Peyer's patch (tissue), 4 donors: Measurements from ENCODE around the gene ADAMTS2. TPM values are rescaled to one million over a fixed set of nuclear protein-coding genes. Genes with fewer than 3 reads are reported as not detected.
A peak's percentile ranks its signal among the peaks of the same experiment; 100 is the strongest.

Source experiments
- DNase-seq, 3 donors: peaks; one replicate each; pipeline ENCODE4 v3.0.0-alpha.2; 2017 to 2019
- H3K27ac ChIP-seq, 4 donors: fragments of 200-600 bp; sonication (generic); one replicate each; pipeline ENCODE4 v1.5.1; 2016 to 2019
- H3K27me3 ChIP-seq, 2 donors: fragments of 200-600 bp; sonication (generic); one replicate each; pipeline ENCODE4 v1.5.1; 2019
- H3K36me3 ChIP-seq, 3 donors: fragments of 200-600 bp; sonication (generic); one replicate each; pipeline ENCODE4 v1.5.1; 2016 to 2019
- H3K4me1 ChIP-seq, 4 donors: fragments of 200-600 bp; sonication (generic); one replicate each; pipeline ENCODE4 v1.5.1; 2016 to 2019
- H3K4me3 ChIP-seq, 4 donors: fragments of 200-600 bp; sonication (generic); 1 replicate in 3 of 4; 2 replicates in 1 of 4; pipeline ENCODE4 v1.5.1; 2016 to 2019; ENCODE audit warnings: mild to moderate bottlenecking in 1 of 4
- H3K9me3 ChIP-seq, 4 donors: fragments of 200-600 bp; sonication (generic); one replicate each; pipeline ENCODE4 v1.5.1; 2016 to 2019; ENCODE audit warnings: mild to moderate bottlenecking in 1 of 4
- POLR2A ChIP-seq, 2 donors: fragments of 450-650 bp; IDR thresholded peaks; one replicate each; pipeline ENCODE4 v1.5.1; 2017; ENCODE audit warnings: antibody characterized with exemption in 2 of 2, mild to moderate bottlenecking in 2 of 2, moderate library complexity in 2 of 2
- total RNA-seq, 4 donors: library from RNA; depleted of rRNA; stranded (reverse); fragments of >200 nt; gene quantifications; one replicate each; pipeline ENCODE4 v1.1.0, GENCODE V29; 2016
- TF ChIP-seq, protein P1 (sequence below), 6 experiments: fragments of 450-650 bp in 4 of 6; fragments of 200-600 bp in 2 of 6; sonication (generic) in 1 of 6; IDR thresholded peaks; one replicate each; pipeline ENCODE4 v1.5.1; 2017 to 2019; ENCODE audit warnings: antibody characterized with exemption in 6 of 6, mild to moderate bottlenecking in 3 of 6, moderate library complexity in 1 of 6

The ADAMTS2 gene
- total RNA-seq, 4 donors from 2014 or later = 5.3 to 90.0 (median 9.5) TPM

DNA sequence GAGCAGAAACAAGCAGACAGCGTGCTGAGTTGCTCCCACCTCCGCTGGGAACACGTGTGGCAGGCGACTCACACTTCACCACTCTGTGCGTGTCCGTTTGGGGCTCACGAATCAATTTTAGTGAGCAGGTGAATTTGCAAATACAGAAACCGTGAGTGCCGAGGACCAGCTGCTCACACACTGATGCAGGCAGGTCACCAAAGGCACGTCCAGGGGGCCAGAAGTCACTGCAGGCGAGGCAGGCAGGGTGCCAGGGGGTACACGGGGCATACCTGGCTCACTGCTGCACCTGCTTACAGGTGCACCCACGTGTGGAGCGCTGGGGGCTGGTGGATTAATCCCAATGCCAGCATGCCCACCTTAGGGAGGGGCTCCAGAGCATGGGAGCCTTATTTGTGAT, 216.3 kb downstream of the ADAMTS2 start:
- TF ChIP-seq, protein P1, sequence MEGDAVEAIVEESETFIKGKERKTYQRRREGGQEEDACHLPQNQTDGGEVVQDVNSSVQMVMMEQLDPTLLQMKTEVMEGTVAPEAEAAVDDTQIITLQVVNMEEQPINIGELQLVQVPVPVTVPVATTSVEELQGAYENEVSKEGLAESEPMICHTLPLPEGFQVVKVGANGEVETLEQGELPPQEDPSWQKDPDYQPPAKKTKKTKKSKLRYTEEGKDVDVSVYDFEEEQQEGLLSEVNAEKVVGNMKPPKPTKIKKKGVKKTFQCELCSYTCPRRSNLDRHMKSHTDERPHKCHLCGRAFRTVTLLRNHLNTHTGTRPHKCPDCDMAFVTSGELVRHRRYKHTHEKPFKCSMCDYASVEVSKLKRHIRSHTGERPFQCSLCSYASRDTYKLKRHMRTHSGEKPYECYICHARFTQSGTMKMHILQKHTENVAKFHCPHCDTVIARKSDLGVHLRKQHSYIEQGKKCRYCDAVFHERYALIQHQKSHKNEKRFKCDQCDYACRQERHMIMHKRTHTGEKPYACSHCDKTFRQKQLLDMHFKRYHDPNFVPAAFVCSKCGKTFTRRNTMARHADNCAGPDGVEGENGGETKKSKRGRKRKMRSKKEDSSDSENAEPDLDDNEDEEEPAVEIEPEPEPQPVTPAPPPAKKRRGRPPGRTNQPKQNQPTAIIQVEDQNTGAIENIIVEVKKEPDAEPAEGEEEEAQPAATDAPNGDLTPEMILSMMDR (IDR thresholded peaks at IDR 0.05) = no peak
- TF ChIP-seq POLR2A (IDR thresholded peaks at IDR 0.05) = no peak
- Histone ChIP-seq H3K36me3 (no peaks in the 10 kb centered on the region), H3K27me3 (no peaks in the 10 kb centered on the region), H3K4me3 (no peak overlapping the region), H3K27ac (no peak overlapping the region), H3K4me1 (no peaks in the 10 kb centered on the region), H3K9me3 (no peaks in the 10 kb centered on the region)
- DNase-seq = peak in 1 of 3 donors; percentile 28

DNA sequence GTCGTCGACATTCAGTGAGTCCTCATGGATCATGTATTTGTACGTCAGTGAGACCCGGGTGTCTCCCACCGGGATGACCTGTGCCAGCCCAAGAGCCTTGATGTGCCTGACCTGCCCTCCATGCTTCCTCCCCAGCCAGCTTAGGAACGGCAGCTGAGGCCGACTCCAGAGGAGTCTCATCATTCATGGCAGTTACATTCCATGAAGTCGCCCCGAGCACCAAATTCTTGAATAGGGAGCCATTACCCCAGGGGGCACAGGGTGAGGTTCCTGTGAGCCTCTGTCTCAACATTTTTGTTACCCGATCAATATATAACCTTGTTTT, 217.3 kb downstream of the ADAMTS2 start:
- no peaks in the 10 kb centered on the region for H3K36me3 ChIP-seq
- no peak overlapping the region for H3K4me3 ChIP-seq
- H3K4me1 ChIP-seq = no peaks in the 10 kb centered on the region
- TF ChIP-seq, protein P1 (IDR thresholded peaks at IDR 0.05) = no peak
- TF ChIP-seq POLR2A (IDR thresholded peaks at IDR 0.05) = no peak
- no peaks in the 10 kb centered on the region for H3K27me3 ChIP-seq
- peak in 2 of 3 donors; percentile 28 to 29 for DNase-seq
- no peak overlapping the region for H3K27ac ChIP-seq
- no peaks in the 10 kb centered on the region for H3K9me3 ChIP-seq

DNA sequence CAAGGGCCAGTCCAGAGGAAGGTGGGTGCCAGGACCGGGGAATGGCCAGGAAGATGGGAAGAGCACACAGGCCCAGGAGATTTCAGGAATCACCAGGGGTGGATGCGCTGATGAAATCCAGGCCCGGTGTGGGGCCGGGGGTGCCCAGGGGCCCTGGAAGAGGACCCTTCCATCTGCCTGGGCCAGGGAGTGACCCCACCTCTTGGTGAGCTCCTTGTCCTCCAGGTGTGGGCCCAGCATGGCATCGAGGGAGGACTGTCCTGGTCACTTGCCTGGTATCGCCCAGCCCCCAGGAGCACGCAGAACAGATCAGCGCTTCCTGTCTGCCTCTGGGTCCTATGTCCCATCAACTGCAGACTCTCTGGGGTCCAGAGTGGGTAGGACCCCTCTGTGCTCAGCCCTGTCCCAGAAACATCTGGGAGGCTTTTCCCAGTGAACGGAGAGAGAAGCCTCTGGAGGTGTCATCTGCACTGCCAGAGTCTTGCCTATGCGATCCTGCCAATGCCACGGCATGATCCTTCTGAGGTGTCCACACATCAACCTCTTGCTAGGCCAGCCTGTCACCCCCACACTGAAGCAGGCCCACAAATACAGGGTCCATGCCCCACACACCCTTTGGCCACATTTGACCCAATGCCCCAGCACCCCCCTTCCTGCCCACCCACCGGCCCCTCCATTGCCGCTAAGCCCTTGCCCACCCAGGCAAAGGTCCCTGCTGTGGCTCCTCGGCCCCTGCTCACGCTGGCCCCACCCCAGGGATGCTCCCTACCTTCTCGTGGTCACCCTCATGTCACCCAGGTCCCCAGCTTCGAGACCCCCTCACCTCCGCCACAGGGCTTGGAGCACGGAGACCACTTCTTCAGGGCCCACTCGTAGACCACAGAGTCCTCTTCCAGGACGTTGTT, 217.9 kb downstream of the ADAMTS2 start:
- peak in 2 of 3 donors; percentile 22 to 31 for DNase-seq
- H3K4me3 ChIP-seq = no peak overlapping the region
- H3K27ac ChIP-seq = no peak overlapping the region
- no peaks in the 10 kb centered on the region for H3K27me3 ChIP-seq
- H3K9me3 ChIP-seq = peaks cover 0 to 5% (median 0%) of the 10 kb centered on the region in 4 donors
- no peaks in the 10 kb centered on the region for H3K4me1 ChIP-seq
- no peaks in the 10 kb centered on the region for H3K36me3 ChIP-seq
- no peak for TF ChIP-seq POLR2A (IDR thresholded peaks at IDR 0.05)
- TF ChIP-seq, protein P1 (IDR thresholded peaks at IDR 0.05) = no peak

DNA sequence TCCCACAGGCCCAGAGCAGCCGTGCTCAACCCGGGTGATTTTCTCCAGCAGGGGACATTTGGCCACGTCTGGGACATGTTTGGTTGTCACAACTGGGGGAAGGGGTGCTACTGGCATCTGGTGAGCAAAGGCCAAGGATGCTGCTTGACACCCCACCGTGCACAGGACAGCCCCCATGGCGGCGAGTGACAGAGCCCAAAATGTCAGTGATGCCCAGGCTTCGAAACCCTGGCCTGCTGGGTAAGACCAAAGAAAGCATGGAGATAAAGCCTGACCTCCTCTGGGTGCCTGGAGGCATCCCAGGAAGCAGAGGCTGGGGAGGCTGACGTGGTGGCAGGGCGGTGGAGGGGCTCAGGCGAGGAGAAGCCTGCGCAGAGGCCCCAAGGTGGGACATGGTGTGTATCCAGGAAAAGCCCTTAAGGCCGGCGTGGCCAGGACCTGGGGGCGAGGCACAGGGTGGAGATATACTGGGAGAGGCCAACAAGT, 218.7 kb downstream of the ADAMTS2 start:
- no peak overlapping the region for H3K27ac ChIP-seq
- H3K27me3 ChIP-seq = no peaks in the 10 kb centered on the region
- TF ChIP-seq, protein P1 (IDR thresholded peaks at IDR 0.05) = no peak
- TF ChIP-seq POLR2A (IDR thresholded peaks at IDR 0.05) = no peak
- no peaks in the 10 kb centered on the region for H3K36me3 ChIP-seq
- H3K4me3 ChIP-seq = no peak overlapping the region
- DNase-seq = peak in 2 of 3 donors; percentile 23 to 35
- H3K4me1 ChIP-seq = no peaks in the 10 kb centered on the region
- H3K9me3 ChIP-seq = peaks cover 0 to 8% (median 0%) of the 10 kb centered on the region in 4 donors

DNA sequence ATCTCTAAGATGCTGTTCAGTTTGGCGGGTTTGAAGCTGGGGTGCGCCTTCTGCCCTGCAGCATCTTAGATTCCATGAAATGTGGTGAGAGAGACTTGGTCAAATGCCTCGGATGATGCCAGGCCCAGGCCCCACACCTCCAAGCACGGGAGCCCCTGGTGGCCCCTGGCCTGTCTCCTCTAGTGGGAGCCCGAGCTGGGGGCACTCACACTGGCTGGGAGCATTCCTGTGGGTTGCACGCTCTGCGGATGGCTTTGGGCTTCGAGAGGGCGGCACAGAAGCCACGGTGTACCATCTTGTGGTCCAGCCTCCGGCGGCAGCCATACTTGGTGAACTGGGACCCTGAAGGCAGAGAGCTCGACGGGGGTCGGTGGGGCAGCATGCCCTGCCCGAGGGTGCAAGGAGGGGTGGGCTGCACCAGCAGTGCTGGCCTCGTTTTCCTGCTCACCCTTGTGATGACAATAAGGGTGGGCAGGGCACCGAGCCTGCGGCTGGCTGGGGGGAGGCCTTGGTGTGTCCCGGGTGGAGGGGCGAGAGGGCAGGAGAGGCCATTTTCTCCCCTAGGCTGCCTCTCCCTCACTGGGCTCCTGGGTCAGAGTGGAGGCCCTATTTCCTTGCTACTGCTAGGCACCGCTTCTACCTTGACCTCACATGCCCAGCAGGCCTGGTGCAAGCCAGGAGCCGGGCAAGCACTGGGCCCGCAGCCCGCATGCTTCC, 219.3 kb downstream of the ADAMTS2 start:
- H3K9me3 ChIP-seq = peaks cover 0 to 14% (median 2%) of the 10 kb centered on the region in 4 donors
- no peak overlapping the region for H3K4me3 ChIP-seq
- no peaks in the 10 kb centered on the region for H3K4me1 ChIP-seq
- no peak overlapping the region for H3K27ac ChIP-seq
- TF ChIP-seq POLR2A (IDR thresholded peaks at IDR 0.05) = no peak
- TF ChIP-seq, protein P1 (IDR thresholded peaks at IDR 0.05) = no peak
- DNase-seq = peak in 1 of 3 donors; percentile 34
- H3K27me3 ChIP-seq = no peaks in the 10 kb centered on the region
- no peaks in the 10 kb centered on the region for H3K36me3 ChIP-seq
